Right ventricle myocardium superior (tissue), 1 donor: Measurements from ENCODE around the gene TM2D3. TPM values are rescaled to one million over a fixed set of nuclear protein-coding genes. Genes with fewer than 3 reads are reported as not detected.
A peak's percentile ranks its signal among the peaks of the same experiment; 100 is the strongest.

Experiments used
- ATAC-seq: fragments of 200-7000 bp; cut with Tn5 transposase; one replicate; pipeline ENCODE4 v1.9.1; 2020; ENCODE audit warnings: mild to moderate bottlenecking; ENCODE audit not compliant: poor library complexity
- DNase-seq: peaks from one replicate; pipeline ENCODE4 v3.0.0-alpha.2; 2020
- intact Hi-C: fragments of 100-400 bp; cut with DNase I; formaldehyde crosslinking; loops from one replicate; pipeline ENCODE4 v1.11.2; 2022
- long read RNA-seq: library from polyadenylated mRNA; unstranded; transcript quantifications from one replicate; pipeline ENCODE4 v2.0.0, GENCODE V29; 2021
- total RNA-seq: library from RNA; stranded (reverse); fragmentation: NEBNext Ultra II Directional; extraction: Animal tissue kit (Norgen Biotek cat#: 25700); gene quantifications from one replicate; pipeline ENCODE4 v1.2.1, GENCODE V29; 2021
- donor health status: DM: no; HTN: yes; CAD: no; lungs with severe emphysema.

Gene TM2D3, protein sequence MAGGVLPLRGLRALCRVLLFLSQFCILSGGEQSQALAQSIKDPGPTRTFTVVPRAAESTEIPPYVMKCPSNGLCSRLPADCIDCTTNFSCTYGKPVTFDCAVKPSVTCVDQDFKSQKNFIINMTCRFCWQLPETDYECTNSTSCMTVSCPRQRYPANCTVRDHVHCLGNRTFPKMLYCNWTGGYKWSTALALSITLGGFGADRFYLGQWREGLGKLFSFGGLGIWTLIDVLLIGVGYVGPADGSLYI
- total RNA-seq = 56.3 TPM
- long read RNA-seq, transcript TM2D3-201 (6 exons, 1,381 nt) = minor isoform, 5 of 33 reads
- long read RNA-seq, transcript TM2D3-202 (5 exons, 1,329 nt) = major isoform, 26 of 33 reads
- long read RNA-seq, partial matches to known transcripts = 0 of 33 reads
- long read RNA-seq, other reads (novel, unspliced or antisense) = 0 of 33 reads

DNA sequence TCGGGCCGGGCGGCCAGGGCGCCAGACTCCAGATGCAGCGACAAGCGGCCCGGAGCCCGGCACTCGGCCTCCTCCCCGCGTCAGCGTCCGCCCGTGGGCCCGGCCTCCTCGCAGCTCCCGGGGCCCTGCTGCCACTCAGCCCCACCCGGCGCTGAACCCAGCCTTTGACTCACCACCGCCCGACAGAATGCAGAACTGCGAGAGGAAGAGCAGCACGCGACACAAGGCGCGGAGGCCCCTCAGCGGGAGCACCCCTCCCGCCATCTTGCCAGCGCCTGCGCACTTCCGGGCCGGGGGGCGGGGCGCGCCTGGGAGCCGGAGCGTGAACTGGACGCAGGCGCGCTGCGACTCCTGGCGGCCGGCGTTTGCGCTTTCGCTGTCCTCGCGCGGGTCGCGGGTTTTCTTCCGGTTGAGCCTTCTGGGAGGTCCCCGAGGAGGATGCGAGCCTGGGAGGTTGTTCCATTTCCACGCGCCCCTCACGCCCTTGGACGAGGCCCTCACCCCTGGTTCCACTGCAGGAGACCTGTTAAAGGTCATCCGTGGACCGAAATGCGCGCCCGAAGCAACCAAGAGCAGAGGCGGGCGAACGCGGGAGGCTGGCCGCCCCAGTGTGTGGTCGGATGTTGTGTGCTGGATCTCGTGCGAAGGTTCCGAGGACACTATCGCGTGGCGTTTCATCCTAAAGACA is at the start of gene TM2D3:
Gene TM2D3, minus strand, starts transcription at position 284 of the 688 bp plus-strand sequence. Its CDS starts 20 bp downstream, at position 264.
- peak; percentile 97 for DNase-seq
- intact Hi-C loops = loop anchor here (5.0 kb wide), 1 partner anchor 350 kb away; no protein-coding TSS in a partner anchor
- peak; percentile 98 for ATAC-seq

DNA sequence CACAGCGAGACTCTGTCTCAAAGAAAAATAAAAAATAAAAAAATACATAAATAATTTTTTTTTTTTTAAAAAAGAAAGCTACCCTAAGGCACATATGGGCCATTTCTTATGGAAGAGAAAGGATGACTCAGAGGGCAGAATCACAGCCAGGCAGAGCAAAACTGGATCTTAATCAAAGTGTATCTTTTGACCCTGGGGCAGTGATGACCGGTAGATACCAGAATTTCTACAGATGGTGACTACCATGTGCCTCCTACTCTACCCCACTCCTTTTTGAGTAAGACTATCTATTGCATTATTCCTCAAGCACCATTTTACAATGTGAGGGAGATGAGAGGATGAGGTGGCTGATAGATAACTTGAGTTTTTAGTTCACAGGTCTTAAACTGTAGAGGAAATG is 46.1 kb upstream of the TM2D3 start:
- intact Hi-C loops = no loop called here
- ATAC-seq (no peak), DNase-seq (no peak)

DNA sequence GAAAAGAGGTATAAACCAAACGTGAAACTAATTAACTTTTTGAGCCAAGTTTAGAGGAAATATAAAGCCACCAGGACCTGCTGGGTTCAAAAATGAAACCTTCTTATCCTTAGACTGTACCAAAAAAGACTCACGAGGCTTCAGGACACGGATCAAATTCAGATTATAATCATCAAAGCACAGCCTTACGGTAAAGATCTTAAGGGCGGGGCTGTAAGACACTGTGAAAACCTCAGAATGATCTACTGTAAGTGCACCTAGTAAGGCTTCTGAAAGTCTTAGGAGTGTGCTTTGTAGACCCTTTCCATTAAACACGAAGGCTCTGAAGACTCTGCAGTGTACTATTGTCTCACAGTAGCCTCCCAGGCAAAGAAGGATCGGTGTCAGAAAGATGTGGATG is 45.3 kb upstream of the TM2D3 start:
- intact Hi-C loops = no loop called here
- ATAC-seq (no peak), DNase-seq (no peak)

DNA sequence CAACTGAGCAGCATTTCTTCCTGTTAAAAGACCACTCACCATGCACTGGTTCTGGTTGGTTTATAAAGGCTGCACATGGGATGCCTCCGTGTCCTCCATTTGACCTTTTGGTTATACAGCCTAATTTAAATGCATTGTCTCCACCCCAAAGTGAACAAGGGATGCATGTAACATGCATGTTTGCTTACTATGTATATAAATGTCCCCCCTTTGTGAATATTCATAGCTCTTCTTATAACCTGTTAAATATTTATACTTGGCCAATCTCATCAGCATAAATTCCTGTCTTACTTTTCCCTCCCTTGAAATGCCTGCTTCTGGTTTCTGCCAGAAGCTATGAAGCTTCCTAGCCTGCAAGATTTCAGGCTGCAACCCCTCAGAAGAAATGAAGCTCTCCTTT is 44.6 kb upstream of the TM2D3 start:
- DNase-seq (no peak), ATAC-seq (no peak)

DNA sequence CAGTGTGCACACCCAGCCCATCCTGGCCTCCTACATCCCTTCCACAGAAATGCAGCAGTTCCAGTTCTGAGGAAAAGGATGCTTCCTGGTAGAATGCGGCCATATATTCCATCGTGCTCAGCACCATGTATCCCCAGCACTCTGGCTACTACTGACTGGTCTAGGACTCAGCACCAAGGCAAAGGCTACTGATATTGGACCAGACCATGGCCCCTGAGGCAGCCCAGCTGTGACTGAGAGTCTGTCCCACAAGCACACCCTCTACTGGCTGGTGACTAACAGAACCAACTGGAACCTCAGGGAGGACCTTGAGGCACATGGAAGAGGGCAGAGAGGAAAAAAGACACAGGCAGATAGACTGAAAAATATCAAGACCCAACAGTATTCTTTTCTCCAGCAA is 42.1 kb upstream of the TM2D3 start:
- ATAC-seq (no peak), DNase-seq (no peak)
- intact Hi-C loops = no loop called here

More for the DNA sequence above, 44.6 kb upstream of the TM2D3 start:
- intact Hi-C loops = no loop called here

DNA sequence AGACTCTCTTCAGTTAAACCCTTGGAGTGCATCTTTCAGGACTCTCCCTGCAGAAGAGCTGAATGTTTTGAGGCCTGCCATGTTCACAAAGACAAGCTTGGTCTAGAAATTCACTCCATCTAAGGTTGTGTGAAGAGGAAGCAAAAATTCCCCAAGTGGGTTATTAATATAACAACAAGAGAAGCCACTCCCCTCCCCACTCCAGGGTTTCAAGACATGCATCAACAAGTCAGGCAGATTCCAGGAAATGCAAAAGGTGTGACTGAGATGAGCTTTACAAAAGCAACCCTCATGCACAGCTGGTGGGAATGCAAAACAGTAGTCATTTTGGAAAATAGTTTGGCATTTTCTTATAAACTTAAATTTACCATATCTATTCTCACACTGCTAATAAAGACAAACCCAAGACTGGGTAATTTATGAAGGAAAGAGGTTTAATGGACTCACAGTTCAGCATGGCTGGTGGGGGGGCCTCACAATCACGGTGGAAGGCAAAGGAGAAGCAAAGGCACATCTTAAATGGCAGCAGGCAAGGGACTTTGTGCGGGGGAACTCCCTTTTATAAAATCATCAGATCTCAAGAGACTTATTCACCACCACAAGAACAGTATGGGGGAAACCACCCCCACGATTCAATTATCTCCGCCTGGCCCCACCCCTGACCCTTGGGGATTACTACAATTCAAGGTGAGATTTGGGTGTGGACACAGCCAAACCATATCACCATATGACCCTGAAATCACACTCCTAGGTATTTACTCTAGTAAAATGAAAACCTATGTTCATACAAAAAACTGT is 40.8 kb upstream of the TM2D3 start:
- intact Hi-C loops = no loop called here
- DNase-seq (no peak), ATAC-seq (no peak)

DNA sequence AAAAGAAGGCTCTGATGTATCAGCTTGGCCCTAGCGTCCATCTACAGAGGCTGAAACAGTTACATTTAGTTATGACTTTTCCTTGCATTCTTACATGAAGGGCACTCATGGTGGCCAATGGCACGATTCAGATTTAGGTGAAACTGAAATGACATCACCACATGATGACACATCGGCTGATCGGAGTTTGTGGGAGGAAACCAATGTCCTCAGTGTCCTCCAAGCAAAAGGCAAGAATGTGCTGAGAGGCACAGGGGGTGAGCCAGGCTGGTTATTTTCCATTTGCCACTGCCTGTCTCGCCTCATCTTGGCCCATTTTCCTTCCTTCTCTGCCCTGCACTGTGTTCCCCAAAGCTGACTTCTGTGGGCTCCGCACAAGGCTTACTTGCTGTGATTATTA is 37.7 kb upstream of the TM2D3 start:
- DNase-seq (no peak), ATAC-seq (no peak)
- intact Hi-C loops = no loop called here

DNA sequence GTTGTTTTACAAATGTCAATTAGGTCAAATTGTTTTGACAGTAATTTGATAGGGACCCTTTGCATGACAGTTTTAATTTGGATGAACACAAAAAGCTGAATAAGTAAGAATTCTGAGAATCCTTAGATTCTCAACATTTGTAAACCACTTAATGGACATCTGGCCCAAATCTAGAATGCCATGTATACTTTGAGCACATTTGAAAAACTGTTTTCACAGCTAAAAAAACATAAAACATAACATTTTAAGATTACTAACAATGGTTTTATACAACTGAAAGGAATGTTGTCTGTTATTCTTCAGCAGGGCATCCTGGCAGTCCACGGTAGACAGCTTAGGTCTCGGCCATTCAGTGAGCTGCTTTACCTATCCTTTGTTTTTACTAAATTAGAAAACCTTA is 34.5 kb upstream of the TM2D3 start:
- no peak for ATAC-seq
- no peak for DNase-seq
- intact Hi-C loops = no loop called here

DNA sequence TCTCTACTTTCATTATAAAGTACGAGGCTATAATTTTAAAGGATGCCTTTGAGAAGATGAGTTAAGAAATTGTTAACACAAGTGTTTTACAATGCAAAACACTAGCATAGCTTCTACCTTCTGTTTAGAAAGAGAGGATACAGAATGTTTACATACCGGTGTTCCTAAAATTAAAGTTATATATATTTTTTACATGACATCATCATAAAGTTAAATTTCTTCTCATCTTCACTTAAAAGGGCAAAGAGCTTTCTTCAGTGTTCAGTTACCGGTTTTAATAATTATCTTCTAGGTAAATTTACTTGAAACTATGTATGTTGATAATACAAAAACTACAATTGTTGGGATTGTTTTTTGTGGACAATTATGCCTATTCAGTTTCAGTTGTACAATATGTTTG is 32.7 kb upstream of the TM2D3 start:
- DNase-seq = no peak
- no peak for ATAC-seq
- intact Hi-C loops = no loop called here

DNA sequence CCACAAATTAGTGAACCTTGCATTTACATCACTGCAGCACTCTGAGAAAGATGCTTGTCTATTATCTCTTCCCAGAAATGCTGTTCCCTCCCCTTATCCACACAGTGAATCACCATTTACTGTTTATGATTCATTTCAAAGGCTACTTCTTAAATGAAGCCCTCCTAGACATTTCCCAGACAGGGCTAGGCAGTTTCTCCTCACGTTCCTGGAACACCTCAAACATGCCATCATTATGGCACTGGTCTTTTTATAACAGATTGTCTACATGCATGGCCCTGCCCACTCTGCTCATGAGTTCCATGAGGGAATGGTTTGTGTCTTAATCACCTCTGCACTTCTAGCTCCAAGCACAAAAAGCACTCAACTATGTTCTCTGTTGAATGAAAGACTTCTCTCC is 32.2 kb upstream of the TM2D3 start:
- intact Hi-C loops = no loop called here
- no peak for DNase-seq
- ATAC-seq = peak; percentile 87

DNA sequence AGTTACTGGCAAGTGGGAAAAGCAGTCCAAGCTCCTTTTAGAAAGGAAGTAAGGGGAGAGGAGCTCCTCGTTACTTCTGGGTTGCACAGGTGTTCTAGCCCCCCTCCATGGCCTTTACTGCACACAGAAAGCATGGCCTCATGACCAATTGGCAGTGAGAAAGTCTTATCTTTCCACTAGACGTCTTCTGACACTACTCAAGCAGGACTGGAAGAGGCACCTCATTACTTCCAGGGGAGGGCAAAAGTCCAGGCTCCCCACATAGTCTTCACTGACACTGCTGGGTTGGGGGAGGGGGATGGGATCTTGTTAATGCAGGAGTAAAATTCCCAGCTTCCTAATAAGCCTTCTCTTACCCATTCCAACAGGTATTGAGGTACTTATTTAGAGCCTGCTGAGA is 27.6 kb upstream of the TM2D3 start:
- no peak for DNase-seq
- intact Hi-C loops = no loop called here
- ATAC-seq = no peak

DNA sequence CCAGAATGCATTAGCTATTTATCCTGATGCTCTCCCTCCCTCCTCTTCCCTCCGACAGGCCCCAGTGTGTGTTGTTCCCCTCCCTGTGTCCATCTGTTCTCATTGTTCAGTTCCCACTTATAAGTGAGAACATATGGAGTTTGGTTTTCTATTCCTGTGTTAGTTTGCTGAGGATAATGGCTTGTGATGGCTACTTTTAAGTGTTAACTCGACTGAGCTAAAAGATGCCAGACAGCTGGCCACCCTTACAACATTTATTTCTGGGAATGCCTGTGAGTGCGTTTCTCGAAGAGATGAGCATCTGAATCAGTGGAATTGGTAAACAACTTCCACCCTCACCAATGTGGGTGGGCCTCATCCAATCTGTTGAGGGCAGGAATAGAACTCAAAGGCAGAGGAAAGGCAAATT is 24.7 kb upstream of the TM2D3 start:
- no peak for ATAC-seq
- no peak for DNase-seq
- intact Hi-C loops = no loop called here

DNA sequence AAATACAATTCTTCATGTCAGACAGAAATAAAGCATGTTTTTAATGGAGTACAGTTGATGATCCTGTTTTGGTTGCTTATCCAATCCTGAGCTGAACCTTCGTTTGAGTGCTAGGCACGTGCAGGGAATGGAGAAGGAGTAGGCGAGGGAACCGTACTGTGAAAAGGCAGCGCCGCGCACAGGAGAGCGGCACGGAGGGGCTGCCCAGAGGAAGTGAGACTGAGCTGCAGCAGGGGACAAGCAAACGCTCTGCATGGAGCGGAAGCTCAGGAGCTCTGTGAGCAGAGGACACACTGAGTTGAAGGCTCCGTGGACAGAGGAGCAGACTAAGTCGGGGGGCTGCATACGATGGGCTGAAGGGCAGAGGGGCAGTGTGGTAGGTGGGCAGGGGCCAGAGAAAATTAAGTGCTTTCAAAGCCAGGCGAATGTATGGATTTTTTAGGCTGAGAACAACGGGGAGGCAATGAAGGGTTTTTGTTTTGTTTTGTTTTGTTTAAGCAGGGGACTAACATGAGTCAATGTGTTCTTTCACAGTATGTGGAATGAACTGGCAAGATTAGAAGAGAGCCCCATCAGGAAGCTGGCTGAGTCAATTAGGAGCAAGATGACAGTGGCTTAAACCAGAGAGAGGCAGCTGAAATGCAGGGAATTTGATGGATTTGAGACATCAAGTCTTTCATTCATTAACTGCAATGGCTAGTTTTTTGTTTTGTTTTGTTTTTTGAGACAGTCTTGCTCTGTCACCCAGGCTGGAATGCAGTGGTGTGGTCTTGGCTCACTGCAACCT is 23.8 kb upstream of the TM2D3 start:
- DNase-seq = no peak
- no peak for ATAC-seq
- intact Hi-C loops = no loop called here

DNA sequence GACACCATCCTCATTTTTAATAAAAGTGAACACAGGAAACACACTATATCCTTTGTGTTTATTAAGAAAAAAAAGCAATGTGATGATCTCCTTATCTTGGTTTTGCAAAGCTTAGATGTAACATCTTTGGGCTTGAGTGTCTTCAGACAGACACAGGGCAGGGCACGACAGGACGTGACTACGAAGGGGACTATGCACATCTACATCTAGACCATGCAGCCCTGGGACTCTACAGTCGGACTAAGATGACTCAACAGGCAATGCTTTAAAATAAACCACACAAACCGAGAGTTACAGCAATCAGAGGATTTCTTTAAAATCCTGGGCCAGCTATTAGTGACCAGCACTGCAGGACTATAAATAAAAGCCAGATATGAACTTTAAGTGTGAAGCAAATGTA is 22.8 kb upstream of the TM2D3 start:
- intact Hi-C loops = no loop called here
- DNase-seq (no peak), ATAC-seq (no peak)

DNA sequence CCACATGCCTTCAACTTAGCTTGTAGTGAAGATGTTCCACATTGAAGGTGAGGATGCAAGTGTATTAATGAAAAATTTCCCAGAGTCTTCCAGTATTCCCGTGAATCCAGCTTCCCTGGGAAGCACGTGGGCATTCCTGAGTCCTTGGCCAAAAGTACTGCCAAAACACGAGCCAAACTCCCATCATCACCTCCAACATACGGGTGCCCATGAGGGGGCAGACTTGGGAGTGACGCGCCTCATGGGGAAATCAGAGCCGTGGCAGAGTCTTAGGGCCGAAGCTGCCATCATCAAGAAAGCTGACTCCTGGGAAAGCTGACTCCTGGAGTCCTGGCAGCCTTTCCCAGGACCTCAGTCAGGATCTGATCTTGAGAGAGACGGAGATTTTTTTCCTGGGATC is 20.1 kb upstream of the TM2D3 start:
- ATAC-seq (peak; percentile 69), DNase-seq (no peak)
- intact Hi-C loops = no loop called here

DNA sequence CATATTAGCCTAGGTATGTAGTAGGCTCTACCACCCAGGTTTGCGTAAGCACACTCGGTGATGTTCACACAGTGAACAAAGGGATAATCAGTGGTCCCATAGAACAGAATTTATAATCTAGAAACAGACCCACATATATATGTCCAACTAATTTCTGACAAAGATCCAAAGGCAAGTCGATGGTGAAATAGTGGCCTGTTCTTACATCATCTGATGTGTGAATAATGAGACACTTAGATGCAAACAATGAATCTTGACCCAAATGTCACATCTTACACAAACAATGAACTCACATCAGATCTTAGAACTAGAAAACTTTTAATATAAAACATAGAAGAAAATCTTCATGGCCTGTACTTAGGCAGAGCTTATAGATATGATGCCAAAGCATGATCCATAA is 17.6 kb upstream of the TM2D3 start:
- DNase-seq (no peak), ATAC-seq (no peak)
- intact Hi-C loops = no loop called here

DNA sequence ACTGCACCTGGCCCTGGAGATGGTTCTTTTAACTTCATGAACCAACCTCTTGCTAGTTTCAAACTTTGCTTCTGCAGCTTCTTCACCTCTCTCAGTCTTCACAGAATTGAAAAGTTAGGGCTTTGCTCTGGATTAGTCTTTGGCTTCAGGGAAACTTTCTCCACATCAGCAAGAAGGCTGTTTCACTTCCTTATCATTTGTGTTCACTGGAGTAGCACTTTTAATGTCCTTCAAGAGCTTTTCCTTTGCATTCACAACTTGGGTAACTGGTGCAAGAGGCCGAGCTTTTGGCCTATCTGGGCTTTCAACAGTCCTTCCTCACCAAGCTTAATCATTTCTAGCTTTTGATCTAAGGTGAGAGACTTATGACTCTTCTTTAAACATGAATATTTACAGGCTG is 15.7 kb upstream of the TM2D3 start:
- intact Hi-C loops = no loop called here
- no peak for ATAC-seq

DNA sequence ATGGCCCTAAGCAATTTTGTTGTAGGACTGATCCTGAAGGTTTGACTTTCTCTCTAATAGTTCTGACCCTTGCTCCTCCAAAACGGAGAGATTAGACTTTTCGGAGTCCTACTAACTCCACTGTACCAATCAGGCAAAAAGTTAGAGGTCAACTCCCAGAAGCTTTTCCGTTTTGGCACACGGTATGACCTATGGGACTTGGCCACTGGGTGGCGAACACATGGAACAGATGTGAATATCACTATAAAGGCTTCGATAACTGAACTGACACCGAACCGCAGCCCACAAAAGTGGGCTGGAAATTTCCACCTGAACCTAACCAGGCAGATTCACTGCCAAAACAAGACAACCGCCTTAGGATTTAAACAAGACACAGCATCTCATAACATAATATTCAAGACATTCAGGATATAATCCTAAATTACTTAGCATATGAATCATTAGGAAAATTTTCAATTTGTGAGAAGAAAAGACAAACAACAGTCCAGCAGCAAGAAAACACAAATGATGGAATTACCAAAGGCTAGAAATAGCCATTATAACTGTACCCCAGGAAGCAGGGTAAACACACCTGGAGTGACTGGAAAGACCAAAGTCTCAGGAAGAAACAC is 12.2 kb upstream of the TM2D3 start:
- DNase-seq (no peak), ATAC-seq (no peak)
- intact Hi-C loops = no loop called here

More for the DNA sequence above, 15.7 kb upstream of the TM2D3 start:
- DNase-seq = no peak
